Breast epithelium (tissue), 4 donors: ENCODE data around the gene BCL2. TPM values are rescaled to one million over a fixed set of nuclear protein-coding genes. Genes with fewer than 3 reads are reported as not detected.

Experiments used
- DNase-seq, 2 donors: peaks; one replicate each; pipeline ENCODE4 v3.0.0-alpha.2; 2019; ENCODE audit warnings: low spot score in 2 of 2
- H3K27ac ChIP-seq, 2 donors: fragments of 200-600 bp; sonication (generic) in 1 of 2; one replicate each; pipeline ENCODE4 v1.5.1; 2016 to 2019; ENCODE audit warnings: mild to moderate bottlenecking in 1 of 2
- H3K27me3 ChIP-seq, 2 donors: fragments of 200-600 bp; sonication (generic) in 1 of 2; one replicate each; pipeline versions ENCODE4 v1.5.1 to v1.6.0; 2017 to 2019; ENCODE audit warnings: control low read depth in 1 of 2, mild to moderate bottlenecking in 1 of 2
- H3K36me3 ChIP-seq: fragments of 200-600 bp; one replicate; pipeline ENCODE4 v1.5.1; 2019
- H3K4me1 ChIP-seq, 2 donors: fragments of 200-600 bp; sonication (generic); one replicate each; pipeline ENCODE4 v1.5.1; 2016 to 2019; ENCODE audit warnings: control low read depth in 1 of 2
- H3K4me3 ChIP-seq, 3 donors: fragments of 200-600 bp; sonication (generic); 1 replicate in 2 of 3; 2 replicates in 1 of 3; pipeline ENCODE4 v1.5.1; 2016 to 2019; ENCODE audit warnings: mild to moderate bottlenecking in 3 of 3, moderate library complexity in 2 of 3
- H3K9me3 ChIP-seq, 2 donors: fragments of 200-600 bp; sonication (generic) in 1 of 2; one replicate each; pipeline ENCODE4 v1.5.1; 2016 to 2019; ENCODE audit warnings: control low read depth in 1 of 2
- POLR2A ChIP-seq: fragments of 450-650 bp; IDR thresholded peaks from one replicate; pipeline ENCODE4 v1.6.1; 2016; ENCODE audit warnings: antibody characterized with exemption, mild to moderate bottlenecking, moderate library complexity
- POLR2AphosphoS5 ChIP-seq, 3 donors: sonication (generic); formaldehyde crosslinking; IDR thresholded peaks; one replicate each; pipeline ENCODE4 v1.6.1; 2017; ENCODE audit warnings: antibody characterized with exemption in 3 of 3
- intact Hi-C: fragments of 100-400 bp; cut with DNase I; formaldehyde crosslinking; loops from one replicate; pipeline ENCODE4 v1.15.1; 2023; ENCODE audit warnings: low total_unique reads
- total RNA-seq, 3 donors: library from RNA; depleted of rRNA; stranded (reverse); fragments of >200 nt; gene quantifications; one replicate each; pipeline ENCODE4 v1.1.0, GENCODE V29; 2016
- TF ChIP-seq, protein P1 (sequence below), 3 donors: fragments of 450-650 bp; IDR thresholded peaks; one replicate each; pipeline ENCODE4 v1.5.1; 2016 to 2017; ENCODE audit warnings: antibody characterized with exemption in 3 of 3, mild to moderate bottlenecking in 3 of 3, moderate library complexity in 3 of 3

BCL2 gene
- total RNA-seq, 3 donors from 2014 or later, result 41.3 to 82.5 (median 43.6) TPM

DNA sequence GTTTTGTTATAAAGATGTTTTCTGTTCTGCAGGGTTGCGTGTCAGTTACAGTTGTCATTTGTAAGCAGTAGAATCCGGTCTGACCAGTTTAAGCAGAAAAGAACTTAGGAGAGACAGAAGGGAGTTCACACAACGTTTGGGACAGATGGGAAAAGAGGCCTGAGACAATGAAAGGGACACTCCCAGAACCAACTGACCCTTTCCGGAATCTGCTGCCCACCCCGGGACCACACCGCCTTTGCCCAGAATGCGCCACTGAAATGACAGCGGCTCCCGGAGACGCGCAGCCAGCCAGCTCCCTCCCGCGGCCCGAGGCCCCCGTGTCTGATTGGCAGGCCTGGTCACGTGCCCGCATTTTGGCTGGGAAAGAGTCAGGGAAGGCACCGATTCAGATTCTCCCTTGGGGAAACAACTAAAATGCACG lies 244.6 kb downstream of the BCL2 start:
- peak overlapping the region; percentile 86 to 91 for H3K27ac ChIP-seq

DNA sequence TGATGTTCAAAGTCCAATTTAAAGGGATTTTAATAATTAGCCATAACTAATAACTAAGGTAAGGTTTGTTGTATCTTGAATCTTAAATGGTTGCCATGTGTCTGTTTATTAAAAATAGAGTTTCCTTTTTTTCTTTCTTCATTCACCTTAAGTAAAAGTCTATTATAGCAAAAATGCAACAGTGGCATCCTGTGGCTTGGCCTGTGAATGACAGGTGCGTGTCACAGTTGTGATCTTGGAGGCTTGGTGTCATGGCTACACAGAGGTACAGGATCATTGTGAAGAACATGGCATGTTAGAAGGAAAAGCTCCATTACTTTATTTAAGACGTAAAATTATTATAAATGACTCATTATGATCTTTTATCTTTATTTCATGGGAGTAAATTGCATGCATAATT lies 246.1 kb downstream of the BCL2 start:
- Histone ChIP-seq H3K27ac (no peak overlapping the region), H3K27me3 (no peaks in the 10 kb centered on the region), H3K36me3 (no peaks in the 10 kb centered on the region), H3K9me3 (no peaks in the 10 kb centered on the region), H3K4me1 (no peaks in the 10 kb centered on the region), H3K4me3 (no peak overlapping the region)
- DNase-seq, result no peak
- intact Hi-C loops, result no loop called here
- TF ChIP-seq POLR2A, result no peak
- no peak for TF ChIP-seq POLR2AphosphoS5 (IDR thresholded peaks at IDR 0.05)
- TF ChIP-seq, protein P1, sequence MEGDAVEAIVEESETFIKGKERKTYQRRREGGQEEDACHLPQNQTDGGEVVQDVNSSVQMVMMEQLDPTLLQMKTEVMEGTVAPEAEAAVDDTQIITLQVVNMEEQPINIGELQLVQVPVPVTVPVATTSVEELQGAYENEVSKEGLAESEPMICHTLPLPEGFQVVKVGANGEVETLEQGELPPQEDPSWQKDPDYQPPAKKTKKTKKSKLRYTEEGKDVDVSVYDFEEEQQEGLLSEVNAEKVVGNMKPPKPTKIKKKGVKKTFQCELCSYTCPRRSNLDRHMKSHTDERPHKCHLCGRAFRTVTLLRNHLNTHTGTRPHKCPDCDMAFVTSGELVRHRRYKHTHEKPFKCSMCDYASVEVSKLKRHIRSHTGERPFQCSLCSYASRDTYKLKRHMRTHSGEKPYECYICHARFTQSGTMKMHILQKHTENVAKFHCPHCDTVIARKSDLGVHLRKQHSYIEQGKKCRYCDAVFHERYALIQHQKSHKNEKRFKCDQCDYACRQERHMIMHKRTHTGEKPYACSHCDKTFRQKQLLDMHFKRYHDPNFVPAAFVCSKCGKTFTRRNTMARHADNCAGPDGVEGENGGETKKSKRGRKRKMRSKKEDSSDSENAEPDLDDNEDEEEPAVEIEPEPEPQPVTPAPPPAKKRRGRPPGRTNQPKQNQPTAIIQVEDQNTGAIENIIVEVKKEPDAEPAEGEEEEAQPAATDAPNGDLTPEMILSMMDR (IDR thresholded peaks at IDR 0.05), result no peak

More for the DNA sequence above, 244.6 kb downstream of the BCL2 start:
- Histone ChIP-seq H3K36me3 (no peaks in the 10 kb centered on the region), H3K4me3 (peak overlapping the region; percentile 33 to 71 (median 45)), H3K27me3 (no peaks in the 10 kb centered on the region), H3K9me3 (peaks cover 2 to 7% of the 10 kb centered on the region in 2 donors), H3K4me1 (no peaks in the 10 kb centered on the region)
- DNase-seq, result peak; percentile 65 to 81
- TF ChIP-seq POLR2AphosphoS5 (IDR thresholded peaks at IDR 0.05) (peak in 1 of 3 donors; percentile 33), POLR2A (no peak)
- TF ChIP-seq, protein P1 (IDR thresholded peaks at IDR 0.05), result no peak
- intact Hi-C loops, result no loop called here

Other genes with a start within 250 kb of the BCL2 start
- 10 to 100 TPM; 41.6 to 53.0 (median 48.9) TPM for gene KDSR, start 47.4 kb upstream of the BCL2 start, total RNA-seq
- gene VPS4B, start 102.7 kb upstream of the BCL2 start, total RNA-seq, result 10 to 100 TPM; 34.1 to 61.5 (median 35.7) TPM
- 10 to 100 TPM in 2 of 3 donors, not detected in 1; 12.6 to 17.4 TPM for gene SERPINB5, start 157.2 kb upstream of the BCL2 start, total RNA-seq
- gene SERPINB12, start 222.6 kb upstream of the BCL2 start, total RNA-seq, result not detected